ENCODE data around the gene IQCF2. TPM values are rescaled to one million over a fixed set of nuclear protein-coding genes. Genes with fewer than 3 reads are reported as not detected.
A peak's percentile ranks its signal among the peaks of the same experiment; 100 is the strongest.

IQCF2 gene
- total and polyA plus RNA-seq, 2 donors from 2014 or later = not detected

DNA sequence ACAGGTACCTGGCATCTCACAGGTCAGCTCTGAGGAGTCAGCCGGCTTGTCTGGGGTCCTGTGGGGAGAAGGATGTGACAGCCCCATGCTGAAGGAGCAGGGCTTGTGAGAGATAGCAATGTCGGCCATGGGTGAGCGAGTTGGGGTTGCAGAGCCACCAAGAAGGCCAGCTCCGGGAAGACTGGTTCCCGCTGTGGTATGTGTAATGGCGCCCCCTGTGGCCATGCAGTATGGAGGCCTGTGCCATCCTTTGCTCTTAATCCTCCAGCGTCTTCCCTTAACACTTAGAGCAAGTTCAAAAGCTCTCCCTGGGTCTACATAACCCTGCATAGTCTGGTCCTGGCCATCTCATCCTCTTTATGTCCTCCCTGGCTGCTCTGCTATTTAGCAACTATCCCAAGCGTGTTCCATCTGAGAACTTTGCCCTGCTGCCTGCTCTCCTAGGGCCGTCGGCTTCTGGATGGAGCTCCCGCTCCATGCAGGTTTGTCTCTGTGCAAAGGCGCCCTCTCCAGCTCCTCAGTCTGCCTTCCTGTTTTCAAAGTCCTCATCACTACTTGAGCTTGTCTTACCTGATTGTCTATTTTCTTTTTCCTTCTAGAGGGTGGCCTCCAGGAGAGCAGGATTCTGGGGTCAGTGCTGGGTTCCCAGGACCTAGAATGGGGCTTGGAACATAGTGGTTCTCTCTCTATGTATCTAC, 41.6 kb upstream of the IQCF2 start:
- intact Hi-C loops (cut with DNase I) = no loop called here
- H3K9ac ChIP-seq (ENCODE audit: low read length in 3 of 3) = no peak overlapping the region
- DNase-seq = peak in 1 of 5 donors; percentile 2
- TF ChIP-seq, protein P1, sequence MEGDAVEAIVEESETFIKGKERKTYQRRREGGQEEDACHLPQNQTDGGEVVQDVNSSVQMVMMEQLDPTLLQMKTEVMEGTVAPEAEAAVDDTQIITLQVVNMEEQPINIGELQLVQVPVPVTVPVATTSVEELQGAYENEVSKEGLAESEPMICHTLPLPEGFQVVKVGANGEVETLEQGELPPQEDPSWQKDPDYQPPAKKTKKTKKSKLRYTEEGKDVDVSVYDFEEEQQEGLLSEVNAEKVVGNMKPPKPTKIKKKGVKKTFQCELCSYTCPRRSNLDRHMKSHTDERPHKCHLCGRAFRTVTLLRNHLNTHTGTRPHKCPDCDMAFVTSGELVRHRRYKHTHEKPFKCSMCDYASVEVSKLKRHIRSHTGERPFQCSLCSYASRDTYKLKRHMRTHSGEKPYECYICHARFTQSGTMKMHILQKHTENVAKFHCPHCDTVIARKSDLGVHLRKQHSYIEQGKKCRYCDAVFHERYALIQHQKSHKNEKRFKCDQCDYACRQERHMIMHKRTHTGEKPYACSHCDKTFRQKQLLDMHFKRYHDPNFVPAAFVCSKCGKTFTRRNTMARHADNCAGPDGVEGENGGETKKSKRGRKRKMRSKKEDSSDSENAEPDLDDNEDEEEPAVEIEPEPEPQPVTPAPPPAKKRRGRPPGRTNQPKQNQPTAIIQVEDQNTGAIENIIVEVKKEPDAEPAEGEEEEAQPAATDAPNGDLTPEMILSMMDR (IDR thresholded peaks at IDR 0.05; ENCODE audit: borderline replicate concordance, extremely low read depth, insufficient read depth) = no peak
- no peaks in the 10 kb centered on the region for H3K27me3 ChIP-seq (ENCODE audit: control insufficient read depth, insufficient read depth, low read length)
- no peak overlapping the region for H3K4me3 ChIP-seq (ENCODE audit: low read length in 3 of 3)
- no peak for FAIRE-seq
- H3K9me3 ChIP-seq (ENCODE audit: control insufficient read depth in 2 of 3, insufficient read depth in 1 of 3, low read length in 3 of 3) = no peaks in the 10 kb centered on the region
- no peaks in the 10 kb centered on the region for H3K4me1 ChIP-seq (ENCODE audit: control insufficient read depth in 2 of 3, insufficient read depth in 2 of 3, low read depth in 1 of 3, low read length in 3 of 3)
- no peak overlapping the region for H3K27ac ChIP-seq (ENCODE audit: low read depth in 2 of 2, low read length in 2 of 2)
- no peaks in the 10 kb centered on the region for H3K36me3 ChIP-seq (ENCODE audit: control insufficient read depth in 2 of 3, insufficient read depth in 3 of 3, low read length in 3 of 3)

DNA sequence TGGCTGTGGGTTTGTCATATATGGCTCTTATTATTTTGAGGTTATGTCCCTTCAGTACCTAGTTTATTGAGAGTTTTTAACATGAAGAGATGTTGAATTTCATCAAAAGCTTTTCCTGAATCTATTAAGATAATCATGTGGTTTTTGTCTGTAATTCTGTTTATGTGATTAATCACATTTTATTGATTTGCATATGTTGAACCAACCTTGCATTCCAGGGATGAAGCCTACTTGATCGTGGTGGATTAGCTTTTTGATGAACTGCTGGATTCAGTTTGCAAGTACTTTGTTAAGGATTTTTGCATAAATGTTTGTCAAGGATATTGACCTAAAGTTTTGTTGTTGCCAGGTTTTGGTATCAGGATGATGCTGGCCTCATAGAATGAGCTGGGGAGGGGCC, 33.1 kb upstream of the IQCF2 start:
- H3K27me3 ChIP-seq (ENCODE audit: control insufficient read depth, insufficient read depth, low read length) = no peaks in the 10 kb centered on the region
- H3K9ac ChIP-seq (ENCODE audit: low read length in 3 of 3) = no peak overlapping the region
- no peak overlapping the region for H3K4me3 ChIP-seq (ENCODE audit: low read length in 3 of 3)
- H3K4me1 ChIP-seq (ENCODE audit: control insufficient read depth in 2 of 3, insufficient read depth in 2 of 3, low read depth in 1 of 3, low read length in 3 of 3) = no peaks in the 10 kb centered on the region
- DNase-seq (no peak), FAIRE-seq (no peak)
- intact Hi-C loops (cut with DNase I) = no loop called here
- TF ChIP-seq, protein P1 (IDR thresholded peaks at IDR 0.05; ENCODE audit: borderline replicate concordance, extremely low read depth, insufficient read depth) = no peak
- H3K27ac ChIP-seq (ENCODE audit: low read depth in 2 of 2, low read length in 2 of 2) = no peak overlapping the region
- H3K36me3 ChIP-seq (ENCODE audit: control insufficient read depth in 2 of 3, insufficient read depth in 3 of 3, low read length in 3 of 3) = no peaks in the 10 kb centered on the region
- peaks cover 0 to 6% (median 0%) of the 10 kb centered on the region in 3 donors for H3K9me3 ChIP-seq (ENCODE audit: control insufficient read depth in 2 of 3, insufficient read depth in 1 of 3, low read length in 3 of 3)

DNA sequence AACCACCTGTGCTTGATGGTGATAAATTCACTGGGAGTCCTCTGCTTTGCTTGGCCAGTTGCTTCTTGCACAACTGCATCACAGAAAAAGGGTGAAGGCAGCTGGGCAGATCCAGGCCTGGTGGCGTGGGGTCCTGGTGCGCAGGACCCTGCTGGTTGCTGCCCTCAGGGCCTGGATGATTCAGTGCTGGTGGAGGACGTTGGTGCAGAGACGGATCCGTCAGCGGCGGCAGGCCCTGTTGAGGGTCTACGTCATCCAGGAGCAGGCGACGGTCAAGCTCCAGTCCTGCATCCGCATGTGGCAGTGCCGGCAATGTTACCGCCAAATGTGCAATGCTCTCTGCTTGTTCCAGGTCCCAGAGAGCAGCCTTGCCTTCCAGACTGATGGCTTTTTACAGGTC, 31.1 kb upstream of the IQCF2 start:
- Histone ChIP-seq H3K4me3 (ENCODE audit: low read length in 3 of 3) (no peak overlapping the region), H3K4me1 (ENCODE audit: control insufficient read depth in 2 of 3, insufficient read depth in 2 of 3, low read depth in 1 of 3, low read length in 3 of 3) (no peaks in the 10 kb centered on the region), H3K9me3 (ENCODE audit: control insufficient read depth in 2 of 3, insufficient read depth in 1 of 3, low read length in 3 of 3) (peaks cover 0 to 6% (median 0%) of the 10 kb centered on the region in 3 donors), H3K27ac (ENCODE audit: low read depth in 2 of 2, low read length in 2 of 2) (no peak overlapping the region), H3K9ac (ENCODE audit: low read length in 3 of 3) (no peak overlapping the region), H3K27me3 (ENCODE audit: control insufficient read depth, insufficient read depth, low read length) (no peaks in the 10 kb centered on the region), H3K36me3 (ENCODE audit: control insufficient read depth in 2 of 3, insufficient read depth in 3 of 3, low read length in 3 of 3) (no peaks in the 10 kb centered on the region)
- intact Hi-C loops (cut with DNase I) = no loop called here
- TF ChIP-seq, protein P1 (IDR thresholded peaks at IDR 0.05; ENCODE audit: borderline replicate concordance, extremely low read depth, insufficient read depth) = no peak
- DNase-seq = no peak
- no peak for FAIRE-seq
